Endothelial cell of umbilical vein (primary cell): ENCODE data around the gene SLC6A1. TPM values are rescaled to one million over a fixed set of nuclear protein-coding genes. Genes with fewer than 3 reads are reported as not detected.

Experiments used
- BruUV-seq: library from RNA; stranded (reverse); fragments of 400-500 nt; replicated peaks from 2 replicates; lab custom pipeline; 2021; lab: Mats Ljungman, UMichigan
- CTCF ChIA-PET: fragments of 300-600, 350-600 bp; sonication (Branson Sonifier 250); formaldehyde crosslinking; loops from one replicate; lab custom pipeline; 2021; ENCODE audit warnings: antibody characterized with exemption, inconsistent platforms; lab: Charles Lee
- POLR2A ChIA-PET: fragments of 300-600, 350-600 bp; sonication (Branson Sonifier 250); formaldehyde crosslinking; loops from one replicate; lab custom pipeline; 2021; ENCODE audit warnings: antibody characterized with exemption, inconsistent platforms; lab: Charles Lee
- DNase-seq: peaks from one replicate; pipeline ENCODE4 v3.0.0-alpha.2; 2011; ENCODE audit warnings: low read depth, low spot score
- FAIRE-seq: peaks from 2 replicates; lab custom pipeline; 2011; peaks lifted over from hg19 to GRCh38; lab: Jason Lieb, UNC
- H2AFZ ChIP-seq: 2 replicates; pipeline ENCODE4 v1.6.0; 2012; ENCODE audit warnings: low read depth, low read length, control low read depth, inconsistent platforms
- H3K27ac ChIP-seq: 2 replicates; pipeline ENCODE4 v1.5.1; 2011; ENCODE audit warnings: low read depth, mild to moderate bottlenecking, control low read depth, low read length, moderate library complexity; ENCODE audit not compliant: insufficient read depth
- H3K27me3 ChIP-seq, 2 experiments: 2 replicates each; pipeline versions ENCODE4 v1.6.0 to v1.6.1; 2011; ENCODE audit warnings: low read length in 2 of 2, mixed read lengths in 1 of 2; ENCODE audit not compliant: control insufficient read depth in 2 of 2, insufficient read depth in 2 of 2
- H3K36me3 ChIP-seq, 2 experiments: 2 replicates in 1 of 2; 3 replicates in 1 of 2; pipeline ENCODE4 v1.5.1; 2011; ENCODE audit warnings: low read length in 2 of 2, mild to moderate bottlenecking in 1 of 2, moderate library complexity in 1 of 2; ENCODE audit not compliant: control insufficient read depth in 2 of 2, insufficient read depth in 2 of 2; ENCODE audit errors: extremely low read depth in 1 of 2
- H3K4me1 ChIP-seq: 3 replicates; pipeline ENCODE4 v1.5.1; 2011; ENCODE audit warnings: mild to moderate bottlenecking, low read length; ENCODE audit not compliant: control insufficient read depth, insufficient read depth; ENCODE audit errors: extremely low read depth
- H3K4me2 ChIP-seq: 2 replicates; pipeline ENCODE4 v1.6.1; 2011; ENCODE audit warnings: low read length, control low read depth, mixed read lengths; ENCODE audit not compliant: insufficient read depth
- H3K4me3 ChIP-seq, 3 experiments: fragments of 200-600 bp in 1 of 3; sonication (generic), shearing (Covaris generic) in 1 of 3; replicated peaks in 1 of 3; 2 replicates each; pipeline ENCODE4 v1.5.1; 2011 to 2016; ENCODE audit warnings: control low read depth in 3 of 3, low read length in 3 of 3, mild to moderate bottlenecking in 2 of 3, inconsistent platforms in 1 of 3, low read depth in 1 of 3, moderate library complexity in 1 of 3; ENCODE audit not compliant: insufficient read depth in 1 of 3
- H3K79me2 ChIP-seq: 2 replicates; pipeline ENCODE4 v1.6.0; 2012; ENCODE audit warnings: low read length, inconsistent platforms; ENCODE audit not compliant: control insufficient read depth, insufficient read depth
- H3K9ac ChIP-seq: replicated peaks from 2 replicates; pipeline ENCODE3; 2011; ENCODE audit warnings: low read length, control low read depth; ENCODE audit not compliant: insufficient read depth; ENCODE audit errors: extremely low read depth
- H3K9me1 ChIP-seq: replicated peaks from 3 replicates; pipeline ENCODE4 v1.6.0; 2011; ENCODE audit warnings: mild to moderate bottlenecking, low read length; ENCODE audit not compliant: control insufficient read depth, insufficient read depth; ENCODE audit errors: extremely low read depth
- H3K9me3 ChIP-seq: replicated peaks from 2 replicates; pipeline ENCODE4 v1.5.1; 2012; ENCODE audit warnings: low read length, inconsistent platforms; ENCODE audit not compliant: control insufficient read depth, insufficient read depth
- H4K20me1 ChIP-seq: replicated peaks from 2 replicates; pipeline ENCODE3; 2011; ENCODE audit warnings: mild to moderate bottlenecking, low read length; ENCODE audit not compliant: control insufficient read depth, insufficient read depth; ENCODE audit errors: extremely low read depth
- EZH2 ChIP-seq: IDR thresholded peaks from 2 replicates; pipeline ENCODE4 v1.6.1; 2012; ENCODE audit warnings: borderline replicate concordance, low read depth, mild to moderate bottlenecking, moderate library complexity, low read length, inconsistent platforms; ENCODE audit not compliant: severe bottlenecking
- GATA2 ChIP-seq: IDR thresholded peaks from 2 replicates; pipeline ENCODE4 v1.7.0; 2011; ENCODE audit warnings: low read depth, mild to moderate bottlenecking, moderate library complexity, mixed read lengths, low read length; ENCODE audit not compliant: insufficient read length, insufficient read depth
- JUN ChIP-seq: IDR thresholded peaks from 2 replicates; pipeline ENCODE4 v1.6.1; 2011; ENCODE audit warnings: borderline replicate concordance, low read depth; ENCODE audit not compliant: insufficient read length, insufficient read depth
- MYC ChIP-seq: IDR thresholded peaks from one replicate; pipeline ENCODE4 v1.6.1; 2011; ENCODE audit warnings: mild to moderate bottlenecking, low read depth, low read length
- POLR2A ChIP-seq: IDR thresholded peaks from 2 replicates; pipeline ENCODE4 v1.6.1; 2012; ENCODE audit warnings: low read depth, mild to moderate bottlenecking, control low read depth, low read length
- dilution Hi-C: fragments of 300-500 bp; cut with MboI; formaldehyde crosslinking; loops from one replicate; pipeline ENCODE4 v1.15.0; 2019; ENCODE audit warnings: low sequenced_read_pairs; ENCODE audit not compliant: extremely low pct_ligation_motif_present
- intact Hi-C: fragments of 100-400 bp; cut with micrococcal nuclease; formaldehyde crosslinking; loops from one replicate; pipeline ENCODE4 v1.10.0; 2022
- polyA plus RNA-seq, 4 experiments: library from polyadenylated mRNA; depleted of rRNA in 3 of 4; stranded (reverse) in 3 of 4; unstranded in 1 of 4; fragments of >200 nt; gene quantifications; 2 replicates each; pipeline versions ENCODE4 v1.2.1 to v1.2.3, GENCODE V29; 2011 to 2012; ENCODE audit warnings: missing spikeins in 1 of 4
- total RNA-seq: library from RNA; stranded (reverse); gene quantifications from 2 replicates; pipeline ENCODE4 v1.2.3, GENCODE V29; 2021
- TF ChIP-seq, protein P1 (sequence below), 2 donors: IDR thresholded peaks; 1 replicate in 1 of 2; 2 replicates in 1 of 2; pipeline ENCODE4 v1.5.1; 2011; ENCODE audit warnings: low read length in 2 of 2, mild to moderate bottlenecking in 2 of 2, moderate library complexity in 2 of 2, control low read depth in 1 of 2, inconsistent platforms in 1 of 2, low read depth in 1 of 2; ENCODE audit not compliant: insufficient read depth in 1 of 2; ENCODE audit errors: extremely low read depth in 1 of 2

SLC6A1 gene
- total and polyA plus RNA-seq, 2 donors (not counting 3 experiments of a cell fraction or from before 2014, with no cell fraction given) = not detected

- FAIRE-seq (no peak), DNase-seq (no peak)
- Histone ChIP-seq H3K9me3 (no peaks in the 10 kb centered on the region), H3K27me3 (no peaks in the 10 kb centered on the region), H2AFZ (no peak overlapping the region), H3K4me2 (no peak overlapping the region), H3K79me2 (no peaks in the 10 kb centered on the region), H3K36me3 (no peaks in the 10 kb centered on the region), H3K9me1 (no peaks in the 10 kb centered on the region), H3K4me3 (no peak overlapping the region), H3K27ac (no peak overlapping the region), H3K4me1 (no peaks in the 10 kb centered on the region), H3K9ac (no peak overlapping the region), H4K20me1 (no peaks in the 10 kb centered on the region)
- ChIA-PET CTCF (interaction anchor here (1.0 to 7.9 kb wide), 13 partner anchors 8 to 397 kb away, joined by 3 to 125 read pairs (median 5); no protein-coding TSS in a partner anchor), POLR2A (no interaction called here)
- dilution Hi-C loops (no loop called here), intact Hi-C loops (loop anchor here (1.0 to 10.0 kb wide), 3 partner anchors 38 to 260 kb away; no protein-coding TSS in a partner anchor)
- no TSS peak for BruUV-seq
- TF ChIP-seq GATA2 (no peak), MYC (no peak), POLR2A (no peak), JUN (no peak), EZH2 (no peak)
Measured at GRCh38 chr3:10944866-10945265, 47.7 kb upstream of the SLC6A1 start.

DNA sequence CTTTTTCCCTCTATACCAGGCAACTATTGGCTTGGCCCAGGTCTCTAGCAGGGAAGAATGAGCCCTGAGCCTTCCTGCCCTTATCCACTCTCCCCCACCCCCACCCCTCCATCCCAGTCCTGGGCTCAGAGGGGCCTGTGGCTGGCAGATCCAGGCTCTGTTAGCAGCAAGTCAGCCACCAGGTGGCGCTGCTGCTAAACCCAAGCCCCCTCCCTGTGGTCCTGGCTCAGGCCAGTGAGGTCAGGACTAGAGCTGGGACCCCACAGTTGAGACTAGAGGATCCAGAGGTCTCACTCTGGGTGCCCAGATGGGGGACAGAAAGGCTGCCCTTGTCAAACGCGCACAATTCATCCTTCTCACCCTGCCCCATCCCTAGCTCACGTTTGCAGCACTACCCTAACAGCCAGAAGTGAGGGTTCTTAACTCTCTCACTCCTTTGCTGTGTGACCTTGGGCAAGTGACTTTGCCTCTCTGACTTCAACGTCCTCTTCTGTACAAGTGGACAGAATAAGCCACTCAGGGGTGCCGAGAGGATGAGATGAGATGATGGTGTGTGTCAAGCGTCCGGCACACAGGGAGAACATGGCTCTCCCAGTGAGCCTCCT lies 46.8 kb upstream of the SLC6A1 start:
- BruUV-seq = no TSS peak
- no peak overlapping the region for H3K4me3 ChIP-seq
- H3K27ac ChIP-seq = no peak overlapping the region
- no peaks in the 10 kb centered on the region for H3K4me1 ChIP-seq
- H4K20me1 ChIP-seq = no peaks in the 10 kb centered on the region
- no peaks in the 10 kb centered on the region for H3K9me3 ChIP-seq
- ChIA-PET POLR2A (no interaction called here), CTCF (interaction anchor here (0.5 to 7.9 kb wide), 20 partner anchors 9 to 989 kb away, joined by 3 to 125 read pairs (median 4); no protein-coding TSS in a partner anchor)
- no peak overlapping the region for H2AFZ ChIP-seq
- FAIRE-seq = peak; percentile 52
- TF ChIP-seq GATA2 (no peak), MYC (no peak), JUN (no peak)
- TF ChIP-seq, protein P1, sequence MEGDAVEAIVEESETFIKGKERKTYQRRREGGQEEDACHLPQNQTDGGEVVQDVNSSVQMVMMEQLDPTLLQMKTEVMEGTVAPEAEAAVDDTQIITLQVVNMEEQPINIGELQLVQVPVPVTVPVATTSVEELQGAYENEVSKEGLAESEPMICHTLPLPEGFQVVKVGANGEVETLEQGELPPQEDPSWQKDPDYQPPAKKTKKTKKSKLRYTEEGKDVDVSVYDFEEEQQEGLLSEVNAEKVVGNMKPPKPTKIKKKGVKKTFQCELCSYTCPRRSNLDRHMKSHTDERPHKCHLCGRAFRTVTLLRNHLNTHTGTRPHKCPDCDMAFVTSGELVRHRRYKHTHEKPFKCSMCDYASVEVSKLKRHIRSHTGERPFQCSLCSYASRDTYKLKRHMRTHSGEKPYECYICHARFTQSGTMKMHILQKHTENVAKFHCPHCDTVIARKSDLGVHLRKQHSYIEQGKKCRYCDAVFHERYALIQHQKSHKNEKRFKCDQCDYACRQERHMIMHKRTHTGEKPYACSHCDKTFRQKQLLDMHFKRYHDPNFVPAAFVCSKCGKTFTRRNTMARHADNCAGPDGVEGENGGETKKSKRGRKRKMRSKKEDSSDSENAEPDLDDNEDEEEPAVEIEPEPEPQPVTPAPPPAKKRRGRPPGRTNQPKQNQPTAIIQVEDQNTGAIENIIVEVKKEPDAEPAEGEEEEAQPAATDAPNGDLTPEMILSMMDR (IDR thresholded peaks at IDR 0.05; ENCODE audit: extremely low read depth in 1 of 2, insufficient read depth in 1 of 2, low read depth in 1 of 2, low read length in 2 of 2) = peak; percentile 71 to 91
- no peaks in the 10 kb centered on the region for H3K9me1 ChIP-seq
- no peaks in the 10 kb centered on the region for H3K79me2 ChIP-seq
- peak; percentile 43 for DNase-seq
- dilution Hi-C loops = no loop called here
- no peaks in the 10 kb centered on the region for H3K27me3 ChIP-seq
- H3K9ac ChIP-seq = no peak overlapping the region
- no peak overlapping the region for H3K4me2 ChIP-seq
- intact Hi-C loops = loop anchor here (1.0 to 10.0 kb wide), 3 partner anchors 38 to 259 kb away; no protein-coding TSS in a partner anchor
- H3K36me3 ChIP-seq = no peaks in the 10 kb centered on the region
